GM23338 (cell line): ENCODE results near the gene SLC16A2. TPM values are rescaled to one million over a fixed set of nuclear protein-coding genes. Genes with fewer than 3 reads are reported as not detected.

ENCODE experiments used
- ATAC-seq: fragments of 200-7000 bp; cut with Tn5 transposase; 3 replicates; pipeline ENCODE4 v1.9.1; 2020
- DNase-seq: peaks from one replicate; pipeline ENCODE4 v3.0.0-alpha.2; 2015; ENCODE audit warnings: low spot score
- H2AFZ ChIP-seq: fragments of 200-600 bp; sonication (generic); 2 replicates; pipeline ENCODE4 v1.8.0; 2016; ENCODE audit warnings: antibody characterized with exemption, mild to moderate bottlenecking, moderate library complexity
- H3F3A ChIP-seq: fragments of 200-600 bp; sonication (generic); replicated peaks from 2 replicates; pipeline ENCODE4 v1.8.0; 2017; ENCODE audit warnings: antibody characterized with exemption, mixed run types, low read depth
- H3K27ac ChIP-seq: fragments of 200-600 bp; sonication (generic); 2 replicates; pipeline ENCODE4 v1.6.1; 2016; ENCODE audit warnings: low read depth
- H3K27me3 ChIP-seq: fragments of 200-600 bp; sonication (generic); 2 replicates; pipeline ENCODE4 v1.8.0; 2016; ENCODE audit warnings: mild to moderate bottlenecking, mixed run types, moderate library complexity; ENCODE audit not compliant: insufficient read depth
- H3K36me3 ChIP-seq: fragments of 200-600 bp; sonication (generic); 2 replicates; pipeline ENCODE4 v1.8.0; 2016; ENCODE audit warnings: mild to moderate bottlenecking; ENCODE audit not compliant: insufficient read depth
- H3K4me1 ChIP-seq: fragments of 200-600 bp; sonication (generic); 2 replicates; pipeline ENCODE4 v1.8.0; 2016; ENCODE audit warnings: mild to moderate bottlenecking, moderate library complexity; ENCODE audit not compliant: insufficient read depth
- H3K4me2 ChIP-seq: fragments of 200-600 bp; sonication (generic); 2 replicates; pipeline ENCODE4 v1.7.1; 2017; ENCODE audit warnings: mixed run types
- H3K4me3 ChIP-seq: fragments of 200-600 bp; sonication (generic); 2 replicates; pipeline ENCODE4 v1.6.1; 2016; ENCODE audit warnings: mixed run types
- H3K79me2 ChIP-seq: fragments of 200-600 bp; sonication (generic); replicated peaks from 2 replicates; pipeline ENCODE4 v1.8.0; 2017; ENCODE audit warnings: mild to moderate bottlenecking; ENCODE audit not compliant: insufficient read depth
- H3K9me2 ChIP-seq: fragments of 200-600 bp; sonication (generic); 2 replicates; pipeline ENCODE4 v1.8.0; 2017; ENCODE audit not compliant: insufficient read depth
- H4K20me1 ChIP-seq: fragments of 200-600 bp; sonication (generic); replicated peaks from 2 replicates; pipeline ENCODE4 v1.8.0; 2017; ENCODE audit warnings: mild to moderate bottlenecking; ENCODE audit not compliant: insufficient read depth
- H3K27ac Mint-ChIP-seq: 2 replicates; pipeline ENCODE4 v1.8.0; 2020; ENCODE audit warnings: inconsistent platforms, mild to moderate bottlenecking, moderate library complexity, mixed read lengths
- H3K27me3 Mint-ChIP-seq: 3 replicates; pipeline ENCODE4 v1.8.0; 2022; ENCODE audit warnings: low read depth, mild to moderate bottlenecking, moderate library complexity, mixed read lengths, inconsistent platforms; ENCODE audit not compliant: insufficient read depth, poor library complexity
- H3K36me3 Mint-ChIP-seq: 3 replicates; pipeline ENCODE4 v1.8.0; 2021; ENCODE audit warnings: low read depth, mild to moderate bottlenecking, inconsistent platforms, moderate library complexity, mixed read lengths
- H3K4me1 Mint-ChIP-seq: 3 replicates; pipeline ENCODE4 v1.8.0; 2020; ENCODE audit warnings: mild to moderate bottlenecking, inconsistent platforms, mixed read lengths
- H3K4me3 Mint-ChIP-seq: 3 replicates; pipeline ENCODE4 v1.8.0; 2021; ENCODE audit warnings: moderate library complexity, mild to moderate bottlenecking, inconsistent platforms, mixed read lengths
- H3K9me3 Mint-ChIP-seq: 3 replicates; pipeline ENCODE4 v1.8.0; 2020; ENCODE audit warnings: moderate library complexity, mild to moderate bottlenecking, inconsistent platforms, mixed read lengths
- CREB1 ChIP-seq: fragments of 250-450 bp; sonication (Bioruptor Pico); IDR thresholded peaks from 2 replicates; pipeline ENCODE4 v1.5.0; 2020; ENCODE audit warnings: low read depth, mild to moderate bottlenecking, moderate library complexity
- EZH2 ChIP-seq: fragments of 200-600 bp; sonication (generic); IDR thresholded peaks from one replicate; pipeline ENCODE4 v1.8.0; 2017; ENCODE audit warnings: antibody characterized with exemption, mild to moderate bottlenecking, low read depth; ENCODE audit not compliant: unreplicated experiment
- EZH2phosphoT487 ChIP-seq: fragments of 200-600 bp; sonication (generic); IDR thresholded peaks from one replicate; pipeline ENCODE4 v1.8.1; 2018; ENCODE audit warnings: antibody characterized with exemption; ENCODE audit not compliant: unreplicated experiment
- JUNB ChIP-seq: IDR thresholded peaks from one replicate; pipeline ENCODE4 v1.6.1; 2016; ENCODE audit warnings: antibody characterized with exemption; ENCODE audit not compliant: unreplicated experiment
- NANOG ChIP-seq: IDR thresholded peaks from 2 replicates; pipeline ENCODE4 v1.6.1; 2016; ENCODE audit warnings: antibody characterized with exemption, borderline replicate concordance
- ZNF114 ChIP-seq: fragments of 250-450 bp; sonication (Bioruptor Pico); IDR thresholded peaks from 2 replicates; pipeline ENCODE4 v1.5.0; 2020; ENCODE audit warnings: mild to moderate bottlenecking, moderate library complexity
- ZNF331 ChIP-seq: fragments of 250-450 bp; sonication (Bioruptor Pico); IDR thresholded peaks from 2 replicates; pipeline ENCODE4 v1.5.0; 2020; ENCODE audit warnings: low read depth, mild to moderate bottlenecking, moderate library complexity
- polyA plus RNA-seq: library from polyadenylated mRNA; unstranded; fragments of >200 nt; fragmentation: Nextera tagmentation; extraction: Ambion mirVana; gene quantifications from 2 replicates; pipeline ENCODE4 v1.2.1, GENCODE V29; 2016
- total RNA-seq: library from RNA; depleted of rRNA; stranded (reverse); fragments of >200 nt; shearing (Covaris generic); gene quantifications from 2 replicates; pipeline ENCODE4 v1.2.3, GENCODE V29; 2014
- TF ChIP-seq, protein P1 (sequence below): IDR thresholded peaks from one replicate; pipeline ENCODE4 v1.6.1; 2018; ENCODE audit warnings: antibody characterized with exemption; ENCODE audit not compliant: unreplicated experiment
- TF ChIP-seq, protein P2 (sequence below), 2 experiments: fragments of 200-600 bp in 1 of 2; sonication (generic) in 1 of 2; conservative IDR thresholded peaks; 2 replicates each; pipeline versions ENCODE4 v1.5.1 to v1.6.1; 2016 to 2017; ENCODE audit warnings: antibody characterized with exemption in 2 of 2, low read depth in 2 of 2, mild to moderate bottlenecking in 2 of 2, moderate library complexity in 1 of 2

SLC16A2 gene
- total and polyA plus RNA-seq, 2 experiments from 2014 or later = 11.1 to 27.9 TPM

DNA sequence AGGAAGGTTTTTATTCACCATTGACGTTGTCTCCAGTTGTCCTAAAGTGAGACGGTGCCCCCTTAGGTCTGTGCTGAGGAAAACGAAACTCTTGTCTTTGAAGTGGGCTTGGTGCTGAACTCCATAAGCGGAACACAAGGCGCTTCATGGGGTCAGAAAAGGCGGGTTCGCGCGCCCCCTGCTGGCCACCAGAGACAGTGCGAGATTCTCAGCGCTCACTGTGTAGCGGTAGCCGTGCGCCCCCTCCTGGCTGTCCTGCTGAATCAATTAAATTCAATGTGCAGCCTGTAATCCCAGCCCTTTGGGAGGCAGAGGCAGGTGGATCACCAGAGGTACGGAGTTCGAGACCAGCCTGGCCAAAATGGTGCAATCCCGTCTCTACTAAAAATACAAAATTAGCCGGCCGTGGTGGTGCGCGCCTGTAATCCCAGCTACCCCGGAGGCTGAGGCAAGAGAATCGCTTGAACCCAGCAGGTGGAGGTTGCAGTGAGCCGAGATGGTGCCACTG is 129.1 kb downstream of the SLC16A2 start (continued):
- TF ChIP-seq, protein P1, sequence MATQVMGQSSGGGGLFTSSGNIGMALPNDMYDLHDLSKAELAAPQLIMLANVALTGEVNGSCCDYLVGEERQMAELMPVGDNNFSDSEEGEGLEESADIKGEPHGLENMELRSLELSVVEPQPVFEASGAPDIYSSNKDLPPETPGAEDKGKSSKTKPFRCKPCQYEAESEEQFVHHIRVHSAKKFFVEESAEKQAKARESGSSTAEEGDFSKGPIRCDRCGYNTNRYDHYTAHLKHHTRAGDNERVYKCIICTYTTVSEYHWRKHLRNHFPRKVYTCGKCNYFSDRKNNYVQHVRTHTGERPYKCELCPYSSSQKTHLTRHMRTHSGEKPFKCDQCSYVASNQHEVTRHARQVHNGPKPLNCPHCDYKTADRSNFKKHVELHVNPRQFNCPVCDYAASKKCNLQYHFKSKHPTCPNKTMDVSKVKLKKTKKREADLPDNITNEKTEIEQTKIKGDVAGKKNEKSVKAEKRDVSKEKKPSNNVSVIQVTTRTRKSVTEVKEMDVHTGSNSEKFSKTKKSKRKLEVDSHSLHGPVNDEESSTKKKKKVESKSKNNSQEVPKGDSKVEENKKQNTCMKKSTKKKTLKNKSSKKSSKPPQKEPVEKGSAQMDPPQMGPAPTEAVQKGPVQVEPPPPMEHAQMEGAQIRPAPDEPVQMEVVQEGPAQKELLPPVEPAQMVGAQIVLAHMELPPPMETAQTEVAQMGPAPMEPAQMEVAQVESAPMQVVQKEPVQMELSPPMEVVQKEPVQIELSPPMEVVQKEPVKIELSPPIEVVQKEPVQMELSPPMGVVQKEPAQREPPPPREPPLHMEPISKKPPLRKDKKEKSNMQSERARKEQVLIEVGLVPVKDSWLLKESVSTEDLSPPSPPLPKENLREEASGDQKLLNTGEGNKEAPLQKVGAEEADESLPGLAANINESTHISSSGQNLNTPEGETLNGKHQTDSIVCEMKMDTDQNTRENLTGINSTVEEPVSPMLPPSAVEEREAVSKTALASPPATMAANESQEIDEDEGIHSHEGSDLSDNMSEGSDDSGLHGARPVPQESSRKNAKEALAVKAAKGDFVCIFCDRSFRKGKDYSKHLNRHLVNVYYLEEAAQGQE = no peak

DNA sequence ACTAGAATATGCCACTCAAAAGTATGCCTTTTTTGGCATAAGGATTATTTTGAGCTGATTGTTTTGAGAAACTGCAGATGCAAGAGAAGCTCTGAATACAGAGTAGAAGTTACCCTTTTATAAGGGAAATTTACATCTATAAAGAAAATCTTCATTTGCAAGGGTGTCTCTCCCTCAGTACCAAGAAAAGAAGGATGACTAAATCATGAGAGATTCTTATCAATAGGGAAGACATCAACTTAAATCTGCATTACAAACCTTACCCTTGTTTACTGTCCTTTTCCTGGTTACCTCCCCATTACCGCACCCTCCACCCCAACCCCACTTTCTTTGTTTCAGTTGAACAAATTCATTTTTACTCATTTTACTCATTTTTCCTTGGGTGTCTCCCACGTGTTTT is 130.6 kb downstream of the SLC16A2 start:
- Histone ChIP-seq H3K27ac (peak overlapping the region; percentile 92; the same call in 1 of the 2 replicates), H4K20me1 (no peaks in the 10 kb centered on the region), H3K79me2 (no peaks in the 10 kb centered on the region), H3K4me1 (no peaks in the 10 kb centered on the region; the same call in 1 of the 2 replicates), H3K27me3 (no peaks in the 10 kb centered on the region), H3K36me3 (no peaks in the 10 kb centered on the region), H2AFZ (no peak overlapping the region), H3F3A (no peaks in the 10 kb centered on the region), H3K4me3 (no peak overlapping the region; the same call in 1 of the 2 replicates), H3K4me2 (no peak overlapping the region), H3K9me2 (0 out of 2 replicates have a peak, but pooled peaks cover 2% of the 10 kb centered on the region)
- DNase-seq (peak; percentile 16), ATAC-seq (peak; percentile 50; the same call in 2 of the 3 replicates)
- no peak overlapping the region for H3K4me3 Mint-ChIP-seq
- peaks cover 5% of the 10 kb centered on the region for H3K4me1 Mint-ChIP-seq
- H3K27me3 Mint-ChIP-seq = peaks cover 6% of the 10 kb centered on the region
- H3K27ac Mint-ChIP-seq = no peak overlapping the region; the same call in 1 of the 2 replicates
- peaks cover 3% of the 10 kb centered on the region; the same call in 2 of the 3 replicates for H3K9me3 Mint-ChIP-seq
- H3K36me3 Mint-ChIP-seq = peaks cover 3% of the 10 kb centered on the region; the same call in 1 of the 3 replicates
- TF ChIP-seq ZNF114 = no peak
- TF ChIP-seq NANOG = peak; percentile 91

DNA sequence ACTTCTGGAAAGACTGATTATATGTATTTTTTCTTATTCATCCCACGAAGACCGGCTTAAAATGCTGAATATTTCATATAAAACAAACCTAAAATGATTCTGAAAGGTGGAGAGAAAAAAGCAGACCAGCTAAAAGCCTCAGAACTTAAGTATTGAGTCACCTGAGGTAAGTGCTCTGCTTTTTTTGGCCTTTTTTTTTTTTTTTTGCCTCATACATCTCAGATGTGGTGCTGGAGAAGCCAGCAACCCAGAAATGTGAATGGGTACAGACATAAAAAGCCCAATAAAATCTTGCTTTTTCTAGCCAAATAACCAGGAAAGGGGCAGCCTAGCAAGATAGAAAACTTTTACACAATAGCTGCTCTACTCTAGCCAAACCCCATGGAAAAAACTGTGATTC is 136.1 kb downstream of the SLC16A2 start:
- peaks cover 3% of the 10 kb centered on the region for H3K4me1 Mint-ChIP-seq
- Histone ChIP-seq H3K9me2 (no peaks in the 10 kb centered on the region), H4K20me1 (no peaks in the 10 kb centered on the region), H3K4me1 (no peaks in the 10 kb centered on the region), H3F3A (no peaks in the 10 kb centered on the region), H3K27ac (no peak overlapping the region), H2AFZ (no peak overlapping the region), H3K79me2 (no peaks in the 10 kb centered on the region), H3K27me3 (no peaks in the 10 kb centered on the region), H3K36me3 (no peaks in the 10 kb centered on the region), H3K4me2 (no peak overlapping the region), H3K4me3 (no peak overlapping the region)
- ATAC-seq = no peak
- no peak overlapping the region for H3K4me3 Mint-ChIP-seq
- H3K9me3 Mint-ChIP-seq = peaks cover 3% of the 10 kb centered on the region; the same call in 1 of the 3 replicates
- DNase-seq = no peak
- no peaks in the 10 kb centered on the region for H3K27me3 Mint-ChIP-seq
- no peak overlapping the region for H3K27ac Mint-ChIP-seq
- peaks cover 3% of the 10 kb centered on the region; the same call in 1 of the 3 replicates for H3K36me3 Mint-ChIP-seq
- TF ChIP-seq, protein P2, sequence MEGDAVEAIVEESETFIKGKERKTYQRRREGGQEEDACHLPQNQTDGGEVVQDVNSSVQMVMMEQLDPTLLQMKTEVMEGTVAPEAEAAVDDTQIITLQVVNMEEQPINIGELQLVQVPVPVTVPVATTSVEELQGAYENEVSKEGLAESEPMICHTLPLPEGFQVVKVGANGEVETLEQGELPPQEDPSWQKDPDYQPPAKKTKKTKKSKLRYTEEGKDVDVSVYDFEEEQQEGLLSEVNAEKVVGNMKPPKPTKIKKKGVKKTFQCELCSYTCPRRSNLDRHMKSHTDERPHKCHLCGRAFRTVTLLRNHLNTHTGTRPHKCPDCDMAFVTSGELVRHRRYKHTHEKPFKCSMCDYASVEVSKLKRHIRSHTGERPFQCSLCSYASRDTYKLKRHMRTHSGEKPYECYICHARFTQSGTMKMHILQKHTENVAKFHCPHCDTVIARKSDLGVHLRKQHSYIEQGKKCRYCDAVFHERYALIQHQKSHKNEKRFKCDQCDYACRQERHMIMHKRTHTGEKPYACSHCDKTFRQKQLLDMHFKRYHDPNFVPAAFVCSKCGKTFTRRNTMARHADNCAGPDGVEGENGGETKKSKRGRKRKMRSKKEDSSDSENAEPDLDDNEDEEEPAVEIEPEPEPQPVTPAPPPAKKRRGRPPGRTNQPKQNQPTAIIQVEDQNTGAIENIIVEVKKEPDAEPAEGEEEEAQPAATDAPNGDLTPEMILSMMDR (conservative IDR thresholded peaks at IDR 0.05; ENCODE audit: low read depth in 2 of 2) = no peak
- TF ChIP-seq, protein P1 = no peak
- TF ChIP-seq EZH2phosphoT487 (no peak), EZH2 (no peak), ZNF114 (no peak), CREB1 (no peak), NANOG (no peak), ZNF331 (CRISPR knock-in tag) (no peak), JUNB (no peak)
